ENCODE results near the gene TPP1. TPM values are rescaled to one million over a fixed set of nuclear protein-coding genes. Genes with fewer than 3 reads are reported as not detected.

Gene TPP1
- total and polyA plus RNA-seq, 10 of the 15 experiments (the other 5 are each of a cell fraction or from before 2014, with no cell fraction given) = 7.5 to 64.6 (median 38.3) TPM

DNA sequence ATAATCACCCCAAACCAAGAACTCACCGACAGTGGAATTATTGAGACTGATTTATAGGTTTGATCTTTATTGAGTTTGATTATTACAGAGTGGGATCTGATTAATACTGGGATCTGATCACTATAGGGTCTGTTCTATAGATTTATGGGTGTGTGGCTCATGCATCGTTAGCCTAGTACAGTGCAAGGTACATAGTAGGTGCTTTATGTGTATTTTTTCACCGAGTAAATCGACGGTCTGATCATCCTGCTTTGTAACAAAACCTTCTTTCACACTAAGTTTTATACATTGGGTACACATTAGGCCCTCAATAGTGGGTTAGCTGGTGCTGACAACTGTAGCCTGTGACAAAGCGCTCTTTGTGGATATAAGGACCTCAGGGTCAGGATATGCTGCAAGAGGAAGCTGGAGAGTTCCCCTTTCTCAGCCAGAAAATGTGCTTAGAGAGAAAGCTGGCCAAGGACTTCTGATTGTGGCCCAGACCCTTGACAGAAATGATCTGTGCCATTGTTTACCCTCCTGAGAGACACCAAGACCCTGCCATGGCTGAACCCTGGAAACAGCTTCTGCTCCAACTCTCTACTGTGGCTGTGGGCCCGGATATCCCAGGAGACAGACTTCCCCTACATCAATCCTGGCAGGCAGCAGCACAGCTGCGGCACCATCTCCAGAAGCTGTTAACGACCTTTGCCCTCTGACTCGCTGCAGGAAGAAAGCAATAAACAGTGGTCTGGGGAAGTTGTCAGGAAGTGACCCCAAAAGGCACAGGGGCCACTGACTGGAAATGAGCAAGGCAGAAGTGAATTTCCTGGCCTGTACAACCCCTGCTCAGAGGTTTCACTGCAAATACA lies 16.1 kb upstream of the TPP1 start (continued):
- TF ChIP-seq ZNF592 (IDR thresholded peaks at IDR 0.05) = no peak
- TF ChIP-seq IRF4 (IDR thresholded peaks at IDR 0.05; ENCODE audit: low read depth, low read length) = no peak
- TF ChIP-seq, protein P1, sequence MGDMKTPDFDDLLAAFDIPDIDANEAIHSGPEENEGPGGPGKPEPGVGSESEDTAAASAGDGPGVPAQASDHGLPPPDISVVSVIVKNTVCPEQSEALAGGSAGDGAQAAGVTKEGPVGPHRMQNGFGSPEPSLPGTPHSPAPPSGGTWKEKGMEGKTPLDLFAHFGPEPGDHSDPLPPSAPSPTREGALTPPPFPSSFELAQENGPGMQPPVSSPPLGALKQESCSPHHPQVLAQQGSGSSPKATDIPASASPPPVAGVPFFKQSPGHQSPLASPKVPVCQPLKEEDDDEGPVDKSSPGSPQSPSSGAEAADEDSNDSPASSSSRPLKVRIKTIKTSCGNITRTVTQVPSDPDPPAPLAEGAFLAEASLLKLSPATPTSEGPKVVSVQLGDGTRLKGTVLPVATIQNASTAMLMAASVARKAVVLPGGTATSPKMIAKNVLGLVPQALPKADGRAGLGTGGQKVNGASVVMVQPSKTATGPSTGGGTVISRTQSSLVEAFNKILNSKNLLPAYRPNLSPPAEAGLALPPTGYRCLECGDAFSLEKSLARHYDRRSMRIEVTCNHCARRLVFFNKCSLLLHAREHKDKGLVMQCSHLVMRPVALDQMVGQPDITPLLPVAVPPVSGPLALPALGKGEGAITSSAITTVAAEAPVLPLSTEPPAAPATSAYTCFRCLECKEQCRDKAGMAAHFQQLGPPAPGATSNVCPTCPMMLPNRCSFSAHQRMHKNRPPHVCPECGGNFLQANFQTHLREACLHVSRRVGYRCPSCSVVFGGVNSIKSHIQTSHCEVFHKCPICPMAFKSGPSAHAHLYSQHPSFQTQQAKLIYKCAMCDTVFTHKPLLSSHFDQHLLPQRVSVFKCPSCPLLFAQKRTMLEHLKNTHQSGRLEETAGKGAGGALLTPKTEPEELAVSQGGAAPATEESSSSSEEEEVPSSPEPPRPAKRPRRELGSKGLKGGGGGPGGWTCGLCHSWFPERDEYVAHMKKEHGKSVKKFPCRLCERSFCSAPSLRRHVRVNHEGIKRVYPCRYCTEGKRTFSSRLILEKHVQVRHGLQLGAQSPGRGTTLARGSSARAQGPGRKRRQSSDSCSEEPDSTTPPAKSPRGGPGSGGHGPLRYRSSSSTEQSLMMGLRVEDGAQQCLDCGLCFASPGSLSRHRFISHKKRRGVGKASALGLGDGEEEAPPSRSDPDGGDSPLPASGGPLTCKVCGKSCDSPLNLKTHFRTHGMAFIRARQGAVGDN (IDR thresholded peaks at IDR 0.05) = no peak
- no peak for TF ChIP-seq PML (IDR thresholded peaks at IDR 0.05; ENCODE audit: low read length)
- no peak for TF ChIP-seq RCOR1 (conservative IDR thresholded peaks at IDR 0.05; ENCODE audit: low read depth, low read length)
- TF ChIP-seq BHLHE40 (IDR thresholded peaks at IDR 0.05; ENCODE audit: borderline replicate concordance in 1 of 2, low read depth in 2 of 2, low read length in 1 of 2) = no peak

Data from GM12878 (cell line).